Effector memory CD4-positive, alpha-beta T cell (primary cell): ENCODE results near the gene ZBTB20.

Experiments used
- DNase-seq, 3 donors: peaks; one replicate each; pipeline ENCODE4 v3.0.0-alpha.2; 2020
- H3K27ac ChIP-seq: 2 replicates; pipeline ENCODE4 v1.7.0; 2013; ENCODE audit warnings: mild to moderate bottlenecking, low read length, moderate library complexity; ENCODE audit not compliant: insufficient read depth, poor library complexity, severe bottlenecking
- H3K27me3 ChIP-seq: replicated peaks from 2 replicates; pipeline ENCODE4 v1.7.0; 2013; ENCODE audit warnings: mild to moderate bottlenecking, low read length; ENCODE audit not compliant: insufficient read depth, control insufficient read depth, poor library complexity, severe bottlenecking
- H3K36me3 ChIP-seq: 2 replicates; pipeline ENCODE4 v1.7.0; 2013; ENCODE audit warnings: mild to moderate bottlenecking, low read length, moderate library complexity; ENCODE audit not compliant: control insufficient read depth, insufficient read depth
- H3K4me1 ChIP-seq: 2 replicates; pipeline ENCODE4 v1.7.0; 2013; ENCODE audit warnings: low read length, mild to moderate bottlenecking; ENCODE audit not compliant: control insufficient read depth, insufficient read depth, poor library complexity, severe bottlenecking
- H3K4me3 ChIP-seq: 2 replicates; pipeline ENCODE4 v1.7.0; 2013; ENCODE audit warnings: low read length, low read depth, mild to moderate bottlenecking; ENCODE audit not compliant: insufficient read depth, poor library complexity, severe bottlenecking
- H3K9me3 ChIP-seq: 2 replicates; pipeline ENCODE4 v1.7.0; 2013; ENCODE audit warnings: mild to moderate bottlenecking, low read length, moderate library complexity; ENCODE audit not compliant: control insufficient read depth

Gene ZBTB20

DNA sequence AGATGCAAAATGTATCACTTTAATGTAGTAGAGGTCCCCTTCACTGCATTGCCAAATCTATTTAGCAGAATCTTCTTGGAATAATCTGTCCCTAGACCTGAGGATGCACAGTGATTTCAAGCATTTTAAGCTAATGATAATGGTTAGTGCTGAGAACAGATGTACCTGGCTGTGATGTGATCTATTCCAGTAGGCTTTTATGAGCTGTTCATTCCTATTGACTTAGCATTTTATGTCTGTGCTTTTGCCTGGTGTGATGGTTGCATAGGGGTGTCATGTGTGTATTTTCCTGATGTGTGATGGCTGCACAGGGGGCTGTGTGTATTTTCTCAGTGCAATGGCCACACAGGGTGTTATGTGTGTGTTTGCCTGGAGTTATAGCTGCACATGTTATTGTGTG lies 580.3 kb downstream of the ZBTB20 start:
- Histone ChIP-seq H3K27ac (no peak overlapping the region), H3K9me3 (no peaks in the 10 kb centered on the region), H3K4me3 (no peak overlapping the region), H3K27me3 (no peaks in the 10 kb centered on the region), H3K36me3 (no peaks in the 10 kb centered on the region), H3K4me1 (no peaks in the 10 kb centered on the region)
- DNase-seq, result no peak

DNA sequence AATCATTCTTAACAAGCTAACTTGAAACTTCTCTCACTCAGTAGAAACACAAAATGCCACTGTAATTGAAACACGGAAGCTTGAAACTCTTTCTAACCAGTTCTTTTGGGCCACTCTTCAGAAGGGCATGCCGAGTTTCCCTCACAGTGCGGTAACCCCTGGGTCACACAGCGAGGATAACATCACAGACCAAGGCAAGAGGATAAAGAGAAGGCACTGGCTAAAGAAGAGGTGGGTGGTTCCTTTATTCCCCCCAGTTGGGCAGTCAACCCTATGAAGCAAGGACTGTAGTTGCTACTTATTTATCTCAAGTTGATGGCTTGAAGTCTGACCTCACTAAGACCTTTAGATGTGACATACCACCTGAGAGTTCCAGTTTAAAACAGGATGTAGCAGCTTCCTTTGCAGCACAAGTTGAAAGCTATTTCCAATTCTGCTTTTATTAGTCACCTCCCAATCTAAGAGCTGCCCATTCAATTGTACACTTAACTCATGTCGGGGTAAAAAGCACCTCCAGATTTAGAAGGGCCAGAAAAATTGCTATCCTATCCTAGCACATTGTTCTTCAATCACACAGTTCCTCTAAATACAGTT lies 580.8 kb downstream of the ZBTB20 start:
- Histone ChIP-seq H3K9me3 (no peaks in the 10 kb centered on the region), H3K27me3 (no peaks in the 10 kb centered on the region), H3K4me1 (no peaks in the 10 kb centered on the region), H3K4me3 (no peak overlapping the region), H3K36me3 (no peaks in the 10 kb centered on the region), H3K27ac (no peak overlapping the region)
- DNase-seq, result no peak

DNA sequence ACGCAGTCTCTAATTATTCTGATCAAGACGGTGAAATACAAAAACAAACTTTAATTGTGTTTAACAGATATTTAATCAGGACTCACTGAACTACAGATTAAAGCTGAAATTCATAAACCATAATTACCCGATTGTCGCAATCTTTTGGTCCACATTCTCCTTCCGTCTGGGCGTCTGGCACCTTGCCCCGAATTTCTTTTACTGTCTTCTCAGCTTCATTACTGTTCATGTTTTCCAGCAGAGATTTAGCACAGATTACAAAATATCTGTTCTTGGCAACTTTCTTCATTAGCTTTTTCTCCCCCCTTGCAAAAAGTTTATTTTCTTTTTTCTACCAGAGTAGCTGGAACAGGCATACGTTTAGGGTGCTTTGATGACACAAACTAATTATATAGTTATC lies 581.9 kb downstream of the ZBTB20 start:
- H3K36me3 ChIP-seq, result no peaks in the 10 kb centered on the region
- no peak for DNase-seq
- no peaks in the 10 kb centered on the region for H3K9me3 ChIP-seq
- no peaks in the 10 kb centered on the region for H3K4me1 ChIP-seq
- H3K27me3 ChIP-seq, result no peaks in the 10 kb centered on the region
- H3K4me3 ChIP-seq, result no peak overlapping the region
- H3K27ac ChIP-seq, result no peak overlapping the region

DNA sequence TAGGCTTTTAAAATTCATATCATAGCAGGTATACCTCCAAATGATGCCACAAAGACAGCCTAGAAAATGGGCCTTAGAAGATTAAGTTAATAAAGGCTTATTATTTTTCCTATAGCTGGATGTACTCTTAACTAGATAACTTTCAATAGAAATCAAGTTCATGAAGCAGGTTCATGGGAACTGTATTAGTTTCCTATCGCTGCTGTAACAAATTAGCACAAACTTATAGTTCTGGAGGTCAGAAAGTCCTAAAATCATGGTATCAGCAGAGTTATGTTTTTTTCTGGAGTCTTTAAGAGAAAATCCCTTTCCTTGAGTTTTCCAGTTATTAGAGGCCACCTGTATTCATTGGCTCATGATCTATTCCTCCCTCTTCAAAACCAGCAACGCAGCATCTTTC lies 583.4 kb downstream of the ZBTB20 start:
- Histone ChIP-seq H3K4me1 (no peaks in the 10 kb centered on the region), H3K27ac (no peak overlapping the region), H3K27me3 (no peaks in the 10 kb centered on the region), H3K36me3 (no peaks in the 10 kb centered on the region), H3K4me3 (no peak overlapping the region), H3K9me3 (no peaks in the 10 kb centered on the region)
- no peak for DNase-seq

DNA sequence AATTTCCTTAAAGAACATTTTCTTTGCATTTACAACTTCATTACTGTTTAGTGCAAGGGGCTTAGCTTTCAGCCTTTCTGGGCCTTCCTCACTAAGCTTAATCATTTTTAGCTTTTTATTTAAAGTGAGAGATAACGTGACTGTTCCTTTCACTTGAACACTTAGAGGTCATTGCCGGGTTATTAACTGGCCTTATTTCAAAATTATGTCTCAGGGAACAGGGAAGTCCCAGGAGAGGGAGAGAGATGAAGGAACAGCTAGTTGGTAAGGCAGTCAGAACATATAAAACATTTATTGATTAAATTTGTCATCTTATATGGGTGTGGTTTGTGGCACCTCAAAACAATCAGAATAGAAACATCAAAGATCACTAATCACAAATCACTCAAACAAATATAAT lies 584.5 kb downstream of the ZBTB20 start:
- Histone ChIP-seq H3K4me3 (no peak overlapping the region), H3K9me3 (no peaks in the 10 kb centered on the region), H3K4me1 (no peaks in the 10 kb centered on the region), H3K27ac (no peak overlapping the region), H3K27me3 (no peaks in the 10 kb centered on the region), H3K36me3 (no peaks in the 10 kb centered on the region)
- DNase-seq, result no peak

DNA sequence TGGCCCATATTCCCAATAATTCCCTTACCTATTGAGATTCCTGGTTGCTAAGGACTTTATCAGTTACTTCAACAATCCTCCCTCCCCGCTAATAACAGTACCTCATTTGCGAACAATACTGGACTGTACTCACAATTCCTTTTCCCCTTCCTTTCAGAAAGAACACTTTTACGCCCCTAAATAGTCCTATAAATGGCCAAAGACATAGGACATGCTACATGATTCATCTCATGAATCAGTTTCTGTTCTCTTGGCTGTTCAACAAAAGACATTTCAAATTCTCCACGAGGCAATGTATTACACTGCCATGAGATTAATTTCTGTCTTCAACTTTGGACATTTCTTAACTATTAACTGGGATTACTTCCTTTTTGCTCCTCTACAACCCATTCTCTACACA lies 588.8 kb downstream of the ZBTB20 start:
- Histone ChIP-seq H3K4me1 (no peaks in the 10 kb centered on the region), H3K4me3 (no peak overlapping the region), H3K9me3 (no peaks in the 10 kb centered on the region), H3K36me3 (no peaks in the 10 kb centered on the region), H3K27ac (no peak overlapping the region), H3K27me3 (no peaks in the 10 kb centered on the region)
- no peak for DNase-seq

DNA sequence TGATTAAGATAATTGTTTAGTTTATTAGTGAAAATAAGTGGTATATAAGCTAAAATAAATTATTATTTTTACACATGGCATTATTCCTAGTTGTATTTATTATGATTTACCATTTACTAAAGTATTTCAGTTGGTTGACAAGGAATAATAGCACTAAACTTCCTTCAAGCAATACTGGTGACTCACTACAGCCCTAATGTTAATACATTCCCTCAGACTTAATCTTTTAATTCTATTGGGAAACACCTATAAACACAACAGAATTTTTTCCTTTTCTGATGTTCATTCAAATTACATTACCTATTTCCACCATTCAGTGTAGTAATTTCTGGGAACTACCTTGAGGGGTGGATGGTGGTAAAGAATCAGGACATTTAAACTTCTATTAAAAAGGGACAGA lies 589.3 kb downstream of the ZBTB20 start:
- DNase-seq, result no peak
- Histone ChIP-seq H3K27ac (no peak overlapping the region), H3K4me1 (no peaks in the 10 kb centered on the region), H3K27me3 (no peaks in the 10 kb centered on the region), H3K36me3 (no peaks in the 10 kb centered on the region), H3K4me3 (no peak overlapping the region), H3K9me3 (no peaks in the 10 kb centered on the region)

DNA sequence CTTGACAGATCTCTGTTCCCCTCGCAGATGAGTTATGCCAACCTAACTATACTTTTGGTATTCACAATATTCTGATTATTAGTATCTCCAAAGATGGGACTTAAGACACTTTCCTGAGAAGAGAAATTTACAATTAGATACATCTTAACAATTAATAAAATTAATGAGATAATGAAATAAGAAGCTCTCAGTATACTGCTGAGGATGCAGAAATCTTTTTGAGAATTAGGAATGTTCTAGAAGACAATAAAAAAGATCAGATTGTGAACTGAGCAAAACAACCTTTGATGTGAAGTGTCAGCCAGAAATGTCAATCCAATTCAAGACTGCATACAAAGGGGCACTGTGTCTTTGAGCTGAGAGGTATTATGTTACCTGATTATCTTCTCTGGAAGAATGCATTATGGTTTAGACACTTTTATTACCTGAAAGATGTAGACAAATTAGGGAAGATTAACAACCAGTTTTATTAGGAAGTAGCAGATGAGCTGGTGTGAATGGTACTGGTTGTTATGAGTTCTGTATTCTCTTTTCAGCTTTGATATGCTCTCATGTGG lies 590.4 kb downstream of the ZBTB20 start:
- no peaks in the 10 kb centered on the region for H3K27me3 ChIP-seq
- no peak for DNase-seq
- no peaks in the 10 kb centered on the region for H3K4me1 ChIP-seq
- H3K27ac ChIP-seq, result no peak overlapping the region
- no peaks in the 10 kb centered on the region for H3K36me3 ChIP-seq
- no peak overlapping the region for H3K4me3 ChIP-seq
- H3K9me3 ChIP-seq, result no peaks in the 10 kb centered on the region

DNA sequence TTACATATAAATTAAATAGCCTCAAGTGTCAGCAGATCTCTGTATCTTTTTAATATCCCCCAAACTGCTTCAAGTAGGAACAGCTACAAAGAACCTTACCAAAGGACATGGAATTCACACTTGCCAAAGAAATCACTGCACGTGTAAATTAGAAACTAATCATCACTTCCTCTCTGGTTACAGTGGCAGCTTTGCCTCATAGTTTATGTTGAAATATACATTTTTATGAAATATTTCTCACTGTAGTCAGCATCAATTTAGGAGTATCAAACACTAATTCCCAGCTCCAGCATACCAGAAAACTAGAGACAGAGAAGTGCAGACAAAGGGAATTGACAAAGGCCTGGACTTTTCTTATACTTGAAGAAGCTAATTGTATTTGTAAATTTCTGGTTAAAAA lies 592.4 kb downstream of the ZBTB20 start:
- no peaks in the 10 kb centered on the region for H3K4me1 ChIP-seq
- H3K36me3 ChIP-seq, result no peaks in the 10 kb centered on the region
- no peaks in the 10 kb centered on the region for H3K27me3 ChIP-seq
- DNase-seq, result no peak
- H3K4me3 ChIP-seq, result no peak overlapping the region
- H3K27ac ChIP-seq, result no peak overlapping the region
- no peaks in the 10 kb centered on the region for H3K9me3 ChIP-seq

DNA sequence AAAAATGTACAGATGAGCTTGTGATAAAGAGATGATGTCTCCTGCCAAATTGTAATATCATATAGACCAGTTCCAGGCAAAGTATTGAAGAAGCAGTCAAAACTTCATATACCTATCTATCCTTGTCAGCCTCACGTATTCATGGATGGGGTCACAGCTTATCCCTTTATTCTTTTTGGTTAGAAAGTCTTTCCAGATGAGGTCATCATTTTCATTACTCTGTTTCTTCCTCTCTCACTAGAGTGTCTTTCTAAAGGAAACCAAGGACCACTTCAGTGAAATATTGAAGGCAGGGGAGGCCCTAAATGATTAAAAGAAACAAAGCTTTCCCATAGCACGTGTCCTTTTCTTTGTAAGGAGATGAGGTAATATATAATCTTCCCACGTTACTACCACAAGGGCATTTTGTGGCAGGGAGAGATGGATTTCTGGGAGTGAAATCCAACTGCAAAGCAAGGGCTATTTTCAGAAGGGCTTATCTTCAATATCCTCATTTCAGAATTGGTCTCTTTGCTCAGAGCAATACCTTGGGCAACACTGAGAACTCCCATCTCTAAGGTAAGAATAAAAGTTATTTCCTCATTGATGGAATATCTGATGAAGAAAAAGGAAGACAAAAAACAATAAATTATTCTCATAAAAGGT lies 593.0 kb downstream of the ZBTB20 start:
- H3K27me3 ChIP-seq, result no peaks in the 10 kb centered on the region
- no peaks in the 10 kb centered on the region for H3K9me3 ChIP-seq
- DNase-seq, result no peak
- no peaks in the 10 kb centered on the region for H3K4me1 ChIP-seq
- no peaks in the 10 kb centered on the region for H3K36me3 ChIP-seq
- no peak overlapping the region for H3K27ac ChIP-seq
- no peak overlapping the region for H3K4me3 ChIP-seq
